NOMO-1 treated with DMSO at 0.1 percent for 48 hours (cell line): ENCODE results near the gene PEAK1.
A peak's percentile ranks its signal among the peaks of the same experiment; 100 is the strongest.

Experiments
- DNase-seq: peaks from one replicate; lab custom pipeline; 2025; ENCODE audit not compliant: unreplicated experiment; lab: John Stamatoyannopoulos, UW

The PEAK1 gene

DNA sequence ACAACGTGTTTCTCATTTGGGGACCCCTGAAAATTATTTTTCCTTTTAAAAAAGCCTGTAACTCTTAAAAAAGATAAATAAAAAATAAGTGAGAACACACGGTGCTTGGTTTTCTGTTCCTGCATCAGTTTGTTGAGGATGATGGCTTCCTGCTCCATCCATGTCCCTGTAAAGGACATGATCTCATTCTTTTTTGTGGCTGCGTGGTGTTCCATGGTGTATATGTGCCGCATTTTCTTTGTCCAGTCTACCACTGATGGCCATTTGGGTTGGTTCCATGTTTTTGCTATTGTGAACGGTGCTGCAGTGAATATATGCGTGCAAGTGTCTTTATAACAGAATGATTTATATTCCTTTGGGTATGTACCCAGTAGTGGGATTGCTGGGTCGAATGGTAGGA, 351.3 kb downstream of the PEAK1 start:
- no peak for DNase-seq

DNA sequence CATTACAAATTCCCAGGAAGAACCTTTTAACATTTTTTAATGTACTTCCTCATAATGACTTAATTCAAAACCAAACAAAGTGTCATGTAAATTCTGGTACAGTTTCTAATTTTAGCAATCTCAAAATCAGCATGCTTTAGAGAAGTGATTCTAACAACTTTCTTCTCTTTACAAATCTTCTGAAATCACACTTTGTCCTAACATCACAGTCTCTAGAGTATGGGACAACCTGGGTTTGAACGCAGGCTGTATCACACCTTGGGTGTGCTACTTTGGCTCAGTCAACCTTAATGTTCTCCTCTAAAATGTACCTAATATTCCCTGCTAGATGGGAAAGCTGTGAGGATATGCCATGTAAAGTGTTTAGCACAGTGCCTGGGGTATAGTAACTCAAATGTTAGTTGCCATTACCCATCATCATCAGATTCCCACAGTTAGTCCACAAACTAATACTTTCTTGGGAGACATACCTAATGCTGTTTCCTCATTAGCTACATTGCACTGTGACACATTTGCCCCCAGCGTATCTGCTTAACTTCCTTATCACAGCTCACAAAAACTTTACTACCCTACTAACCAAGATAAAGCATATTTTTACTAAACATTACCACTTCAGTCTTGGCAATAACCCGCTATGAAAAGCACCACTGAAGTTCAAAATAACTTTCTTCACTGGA, 352.1 kb downstream of the PEAK1 start:
- DNase-seq = peak; percentile 78

DNA sequence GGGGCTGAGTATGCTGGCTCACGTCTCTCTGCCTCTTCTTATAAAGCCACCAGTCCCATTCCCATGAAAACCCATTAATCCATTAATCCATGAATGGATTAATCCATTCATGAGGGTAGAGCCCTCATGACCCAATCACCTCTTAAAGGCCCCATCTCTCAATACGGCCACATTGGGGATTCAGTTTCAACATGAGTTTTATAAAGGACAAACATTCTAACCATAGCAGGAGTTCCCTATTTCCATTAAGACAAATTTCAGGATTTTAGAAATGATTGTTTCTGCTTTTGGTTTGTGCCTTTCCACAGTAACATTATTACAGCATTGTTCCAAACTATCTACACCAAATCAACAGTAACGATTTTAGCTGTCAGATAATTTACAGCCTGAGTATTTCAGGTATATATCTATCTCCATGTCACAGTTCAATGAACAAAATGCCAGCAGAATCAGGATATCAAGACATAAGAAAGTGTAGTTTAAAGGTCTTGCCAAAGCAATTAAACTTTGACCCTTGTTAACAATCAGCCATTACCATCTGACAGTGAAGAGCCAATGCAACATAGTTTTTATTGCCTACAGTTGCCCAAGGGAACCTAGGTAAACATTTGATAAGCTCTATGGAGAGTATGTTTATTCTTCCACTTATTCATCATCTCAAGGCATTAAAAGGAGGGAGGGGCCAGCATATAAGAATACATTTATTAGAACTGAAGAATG, 352.8 kb downstream of the PEAK1 start:
- DNase-seq = no peak

DNA sequence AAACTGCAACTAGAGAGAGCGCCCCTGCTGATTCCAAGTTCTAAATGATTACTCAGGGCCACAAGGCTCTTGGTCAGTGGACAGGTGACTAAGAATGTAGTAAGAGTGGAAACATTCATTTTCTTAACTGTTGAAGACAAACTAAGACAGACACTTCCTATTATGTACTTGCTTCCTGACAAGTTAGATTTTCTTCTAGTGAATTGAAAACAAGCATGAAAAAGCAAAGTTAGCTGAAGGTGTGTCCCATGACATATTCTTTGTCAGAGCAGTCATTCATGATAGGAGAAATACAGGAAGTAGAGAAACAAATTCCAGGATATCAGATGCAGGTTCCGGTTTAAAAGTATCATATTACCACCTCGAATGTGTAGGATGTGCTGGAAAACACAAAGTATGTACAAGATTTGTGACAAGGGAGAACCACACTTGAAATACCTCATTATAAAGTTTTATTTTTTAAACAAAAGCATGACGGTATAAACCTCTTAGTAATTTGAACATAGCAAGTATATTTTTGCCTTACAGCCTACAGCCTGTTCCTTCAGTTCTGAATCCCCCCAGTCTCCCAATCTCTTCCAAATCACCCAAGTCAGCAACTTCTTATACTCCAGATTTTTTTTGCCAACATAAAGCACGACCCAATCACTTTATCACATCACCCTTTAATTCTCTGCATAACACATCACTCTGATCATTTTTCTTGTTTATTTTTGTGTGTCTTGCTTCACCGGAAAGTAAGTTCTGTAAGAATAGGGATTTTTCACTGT, 355.2 kb downstream of the PEAK1 start:
- no peak for DNase-seq

DNA sequence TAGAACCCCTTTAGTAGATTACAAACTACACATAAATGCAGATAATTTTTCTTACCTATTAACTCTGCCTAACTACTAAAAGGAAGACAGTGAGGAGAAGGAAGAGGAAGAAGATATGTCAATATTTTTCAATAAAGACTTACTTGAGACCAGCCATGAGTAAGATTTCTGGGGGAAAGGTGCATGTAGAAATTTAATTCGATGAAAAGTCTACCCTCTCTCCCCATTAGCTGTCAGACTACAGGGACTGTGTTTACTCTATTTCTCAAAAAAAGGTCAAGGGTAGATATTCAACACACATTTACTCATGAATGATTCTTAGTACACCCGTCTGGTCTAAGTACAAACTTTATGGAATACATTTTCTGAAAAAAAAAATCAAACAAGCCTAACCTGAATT, 355.8 kb downstream of the PEAK1 start:
- DNase-seq = no peak

DNA sequence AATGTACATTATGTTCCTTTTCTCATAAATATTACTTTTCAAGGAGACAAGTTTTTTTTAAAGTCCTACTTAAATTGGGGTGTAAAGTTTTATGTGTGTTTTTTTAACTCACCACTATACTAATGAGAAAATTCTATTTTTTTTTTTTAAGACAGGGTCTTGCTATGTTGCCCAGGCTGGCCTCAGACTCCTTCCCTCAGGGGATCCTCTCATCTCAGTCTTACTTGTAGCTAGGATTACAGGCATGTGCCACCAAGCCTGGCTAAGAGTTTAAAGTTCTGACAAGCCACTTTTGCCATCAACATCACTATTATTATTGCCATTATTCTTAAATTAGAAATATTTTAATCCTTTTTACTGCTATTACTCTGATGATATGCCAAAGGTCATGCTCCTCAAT, 356.7 kb downstream of the PEAK1 start:
- no peak for DNase-seq

DNA sequence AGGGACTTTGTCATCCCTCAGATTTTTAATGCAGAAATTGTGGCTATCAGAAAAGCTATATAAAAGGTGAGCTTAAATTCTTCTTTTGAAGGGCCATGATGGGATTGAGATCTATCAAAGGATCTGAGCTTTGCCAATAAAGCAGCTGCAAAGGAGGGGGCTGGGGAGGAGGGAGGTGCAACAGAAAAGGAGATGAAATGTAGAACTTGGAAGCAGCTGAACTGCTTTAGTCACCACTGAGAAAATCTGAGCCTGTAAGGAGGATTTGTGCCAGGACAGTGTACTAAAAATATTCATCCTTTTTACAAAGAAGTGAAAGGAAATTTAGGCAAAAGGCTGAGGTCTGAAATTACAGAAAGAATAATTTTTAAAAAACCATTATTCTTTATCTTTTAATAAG, 359.4 kb downstream of the PEAK1 start:
- DNase-seq = no peak

DNA sequence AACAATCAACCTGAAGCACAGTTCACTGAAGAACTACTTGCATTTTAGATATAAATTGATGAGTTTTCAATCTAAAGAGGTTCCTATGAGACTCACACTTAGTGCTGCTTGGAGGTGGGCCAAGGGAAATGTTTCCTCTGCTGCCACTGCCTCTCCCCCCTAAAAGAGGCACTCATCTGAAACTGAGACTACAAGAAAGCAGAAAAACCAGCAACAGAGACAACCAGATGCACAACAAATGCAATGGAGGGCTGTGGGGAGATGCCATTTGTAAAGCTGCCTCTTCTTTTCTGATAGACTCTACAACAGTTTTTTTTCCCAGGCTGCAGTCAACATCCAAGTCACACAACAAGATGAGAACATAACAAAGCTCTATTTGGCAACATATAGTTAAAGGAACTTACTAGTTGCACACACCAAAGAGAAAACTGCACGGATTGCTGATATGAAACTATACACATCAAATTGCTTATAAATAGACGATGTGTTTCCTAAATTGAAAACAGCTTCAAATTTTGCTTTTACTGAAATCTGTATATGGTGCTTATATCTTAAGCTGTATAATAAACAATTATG, 360.0 kb downstream of the PEAK1 start:
- DNase-seq = no peak

DNA sequence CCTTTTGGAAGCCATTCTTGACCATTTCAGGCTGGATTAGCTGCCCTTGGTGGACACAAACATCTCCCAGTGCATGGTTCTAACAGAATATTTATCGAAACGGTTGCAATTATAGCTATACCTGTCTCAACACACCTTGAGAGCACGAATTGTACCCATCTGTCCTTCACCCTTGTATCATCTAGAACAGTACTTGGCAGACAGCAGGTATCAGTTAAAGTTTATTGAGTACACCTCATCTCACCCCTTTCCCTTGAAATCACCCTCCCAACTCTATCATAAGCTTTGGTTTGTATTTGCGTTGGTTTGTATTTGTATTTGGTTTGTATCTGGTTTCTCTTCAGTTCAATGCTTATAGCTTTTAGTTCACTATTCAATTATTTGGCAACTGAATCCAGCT, 361.4 kb downstream of the PEAK1 start:
- DNase-seq = no peak

DNA sequence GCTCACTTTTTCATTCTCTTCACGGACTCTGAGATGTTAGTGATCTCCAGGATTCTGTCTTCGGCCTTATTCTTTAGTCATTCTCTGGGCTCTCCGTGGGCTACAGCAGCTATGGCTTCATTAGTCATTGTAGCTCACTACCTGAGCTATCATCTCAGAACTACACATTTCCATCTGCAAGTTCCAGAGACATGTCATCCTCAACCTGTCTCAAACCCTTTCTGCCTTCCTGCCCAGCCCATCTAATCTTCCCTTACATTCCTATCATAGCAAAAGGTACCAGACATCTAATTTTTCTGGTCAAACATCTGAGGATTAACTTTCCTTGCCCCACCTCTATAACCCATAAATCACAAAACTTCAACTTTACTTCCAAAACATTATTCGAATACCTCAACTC, 362.2 kb downstream of the PEAK1 start:
- no peak for DNase-seq

DNA sequence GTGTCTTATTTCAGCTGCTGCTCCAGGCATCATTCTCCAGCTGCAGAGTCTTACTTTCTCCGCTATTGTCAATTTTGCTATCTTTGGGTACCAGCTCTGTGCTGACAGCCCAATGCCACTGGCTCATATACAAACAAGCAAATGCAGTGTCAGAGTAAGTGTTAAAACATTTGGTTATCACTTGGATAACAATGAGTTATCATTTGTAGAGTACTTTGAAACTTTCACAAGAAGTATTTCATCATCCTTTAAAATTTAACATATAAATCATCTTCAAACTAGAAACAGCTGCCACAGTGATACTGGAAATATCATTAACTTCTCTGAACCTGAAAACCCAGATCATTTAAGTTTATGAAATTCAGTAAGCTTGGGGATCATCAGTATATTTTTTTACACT, 362.8 kb downstream of the PEAK1 start:
- no peak for DNase-seq

DNA sequence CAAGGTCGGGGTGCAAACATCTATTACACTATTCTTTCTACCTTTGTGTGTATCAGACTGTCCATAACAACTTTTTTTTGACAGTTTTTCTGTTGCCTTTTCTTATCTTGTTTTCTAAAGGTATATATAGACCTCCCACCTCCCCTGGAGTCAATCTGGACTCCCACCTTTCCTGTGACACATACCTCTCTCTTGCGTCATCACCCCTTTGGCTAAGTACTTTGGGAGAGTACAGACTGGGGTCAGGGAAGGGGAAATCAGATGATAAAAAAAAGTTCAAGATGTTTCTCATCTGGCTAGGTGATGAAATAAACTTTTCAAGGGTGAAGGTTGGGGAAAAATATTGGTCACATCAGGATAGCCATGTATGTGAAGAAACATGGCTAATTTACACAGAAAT, 366.2 kb downstream of the PEAK1 start:
- no peak for DNase-seq

DNA sequence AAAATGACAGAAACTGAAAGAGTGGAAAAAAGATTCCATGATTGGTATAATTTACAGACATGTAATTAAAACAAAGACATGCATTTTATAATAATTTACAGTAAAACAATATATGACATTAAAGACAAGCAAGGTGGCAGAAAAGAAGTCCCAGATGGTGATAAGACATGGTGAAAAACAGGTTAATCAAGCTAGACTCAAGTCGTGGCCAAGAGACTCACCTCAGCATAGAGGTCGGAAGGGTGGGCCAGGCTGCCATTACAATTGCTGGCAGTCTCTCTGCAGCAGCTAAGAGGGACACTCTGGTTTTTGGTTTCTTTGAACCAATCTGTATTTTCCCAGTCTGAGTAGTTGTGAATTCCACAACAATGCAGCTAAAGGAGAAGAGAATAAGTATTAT, 367.3 kb downstream of the PEAK1 start:
- no peak for DNase-seq
